ENCODE results near the gene IFT80. TPM values are rescaled to one million over a fixed set of nuclear protein-coding genes. Genes with fewer than 3 reads are reported as not detected.

IFT80 gene
- total and polyA plus RNA-seq, 2 donors from 2014 or later: 17.5 to 36.6 TPM

GRCh38 chr3:160291909-160292299 is 107.1 kb downstream of the IFT80 start:
- no peak overlapping the region for H3K4me3 ChIP-seq (ENCODE audit: low read length in 3 of 3)
- no peaks in the 10 kb centered on the region for H3K27me3 ChIP-seq (ENCODE audit: control insufficient read depth, insufficient read depth, low read length)
- no peak for DNase-seq
- no peaks in the 10 kb centered on the region for H3K9me3 ChIP-seq (ENCODE audit: control insufficient read depth in 2 of 3, insufficient read depth in 1 of 3, low read length in 3 of 3)
- H3K4me1 ChIP-seq (ENCODE audit: control insufficient read depth in 2 of 3, insufficient read depth in 2 of 3, low read depth in 1 of 3, low read length in 3 of 3): peaks cover 0 to 8% (median 0%) of the 10 kb centered on the region in 3 donors
- no peak overlapping the region for H3K9ac ChIP-seq (ENCODE audit: low read length in 3 of 3)
- intact Hi-C loops (cut with DNase I): no loop called here
- no peaks in the 10 kb centered on the region for H3K36me3 ChIP-seq (ENCODE audit: control insufficient read depth in 2 of 3, insufficient read depth in 3 of 3, low read length in 3 of 3)
- H3K27ac ChIP-seq (ENCODE audit: low read depth in 2 of 2, low read length in 2 of 2): no peak overlapping the region
- no peak for TF ChIP-seq CTCF (IDR thresholded peaks at IDR 0.05; ENCODE audit: borderline replicate concordance, extremely low read depth, insufficient read depth)
- no peak for FAIRE-seq

GRCh38 chr3:160291290-160291908 is 107.6 kb downstream of the IFT80 start:
- Histone ChIP-seq H3K27ac (ENCODE audit: low read depth in 2 of 2, low read length in 2 of 2) (no peak overlapping the region), H3K9ac (ENCODE audit: low read length in 3 of 3) (no peak overlapping the region), H3K4me1 (ENCODE audit: control insufficient read depth in 2 of 3, insufficient read depth in 2 of 3, low read depth in 1 of 3, low read length in 3 of 3) (peaks cover 0 to 8% (median 0%) of the 10 kb centered on the region in 3 donors), H3K9me3 (ENCODE audit: control insufficient read depth in 2 of 3, insufficient read depth in 1 of 3, low read length in 3 of 3) (no peaks in the 10 kb centered on the region), H3K36me3 (ENCODE audit: control insufficient read depth in 2 of 3, insufficient read depth in 3 of 3, low read length in 3 of 3) (no peaks in the 10 kb centered on the region), H3K27me3 (ENCODE audit: control insufficient read depth, insufficient read depth, low read length) (no peaks in the 10 kb centered on the region), H3K4me3 (ENCODE audit: low read length in 3 of 3) (no peak overlapping the region)
- DNase-seq (no peak), FAIRE-seq (no peak)
- intact Hi-C loops (cut with DNase I): no loop called here
- no peak for TF ChIP-seq CTCF (IDR thresholded peaks at IDR 0.05; ENCODE audit: borderline replicate concordance, extremely low read depth, insufficient read depth)

GRCh38 chr3:160287666-160288065 is 111.4 kb downstream of the IFT80 start:
- Histone ChIP-seq H3K27me3 (ENCODE audit: control insufficient read depth, insufficient read depth, low read length) (no peaks in the 10 kb centered on the region), H3K27ac (ENCODE audit: low read depth in 2 of 2, low read length in 2 of 2) (no peak overlapping the region), H3K4me1 (ENCODE audit: control insufficient read depth in 2 of 3, insufficient read depth in 2 of 3, low read depth in 1 of 3, low read length in 3 of 3) (peaks cover 0 to 8% (median 0%) of the 10 kb centered on the region in 3 donors), H3K9me3 (ENCODE audit: control insufficient read depth in 2 of 3, insufficient read depth in 1 of 3, low read length in 3 of 3) (no peaks in the 10 kb centered on the region), H3K4me3 (ENCODE audit: low read length in 3 of 3) (no peak overlapping the region), H3K36me3 (ENCODE audit: control insufficient read depth in 2 of 3, insufficient read depth in 3 of 3, low read length in 3 of 3) (no peaks in the 10 kb centered on the region), H3K9ac (ENCODE audit: low read length in 3 of 3) (no peak overlapping the region)
- FAIRE-seq (no peak), DNase-seq (no peak)
- TF ChIP-seq CTCF (IDR thresholded peaks at IDR 0.05; ENCODE audit: borderline replicate concordance, extremely low read depth, insufficient read depth): no peak
- intact Hi-C loops (cut with DNase I): no loop called here

- TF ChIP-seq CTCF (IDR thresholded peaks at IDR 0.05; ENCODE audit: borderline replicate concordance, extremely low read depth, insufficient read depth): no peak
- H3K36me3 ChIP-seq (ENCODE audit: control insufficient read depth in 2 of 3, insufficient read depth in 3 of 3, low read length in 3 of 3): no peaks in the 10 kb centered on the region
- FAIRE-seq (no peak), DNase-seq (peak in 1 of 5 donors; percentile 6)
- intact Hi-C loops (cut with DNase I): no loop called here
- H3K4me1 ChIP-seq (ENCODE audit: control insufficient read depth in 2 of 3, insufficient read depth in 2 of 3, low read depth in 1 of 3, low read length in 3 of 3): no peaks in the 10 kb centered on the region
- no peak overlapping the region for H3K4me3 ChIP-seq (ENCODE audit: low read length in 3 of 3)
- H3K9ac ChIP-seq (ENCODE audit: low read length in 3 of 3): no peak overlapping the region
- no peaks in the 10 kb centered on the region for H3K9me3 ChIP-seq (ENCODE audit: control insufficient read depth in 2 of 3, insufficient read depth in 1 of 3, low read length in 3 of 3)
- H3K27ac ChIP-seq (ENCODE audit: low read depth in 2 of 2, low read length in 2 of 2): no peak overlapping the region
- no peaks in the 10 kb centered on the region for H3K27me3 ChIP-seq (ENCODE audit: control insufficient read depth, insufficient read depth, low read length)
These were observed 112.8 kb downstream of the IFT80 start for GRCh38 chr3:160286231-160286630.

Measured in kidney (tissue), 14 donors.